Transverse colon (tissue), 4 donors: ENCODE data around the gene TMSB10. TPM values are rescaled to one million over a fixed set of nuclear protein-coding genes. Genes with fewer than 3 reads are reported as not detected.

Experiments
- DNase-seq: peaks from one replicate; pipeline ENCODE4 v3.0.0-alpha.2; 2019
- H3K27ac ChIP-seq, 4 donors: fragments of 200-600 bp; sonication (generic); 2 replicates each; pipeline ENCODE4 v1.5.1; 2016 to 2018; ENCODE audit warnings: inconsistent platforms in 4 of 4
- H3K27me3 ChIP-seq: fragments of 200-600 bp; sonication (generic); 2 replicates; pipeline ENCODE4 v1.5.1; 2017; ENCODE audit warnings: inconsistent platforms
- H3K36me3 ChIP-seq, 4 donors: fragments of 200-600 bp; sonication (generic); 2 replicates each; pipeline ENCODE4 v1.5.1; 2017 to 2019; ENCODE audit warnings: inconsistent platforms in 4 of 4
- H3K4me1 ChIP-seq, 4 donors: fragments of 200-600 bp; sonication (generic); 2 replicates each; pipeline ENCODE4 v1.5.1; 2017 to 2020; ENCODE audit warnings: inconsistent platforms in 4 of 4
- H3K4me3 ChIP-seq, 4 donors: fragments of 200-600 bp; sonication (generic); 1 replicate in 1 of 4; 2 replicates in 3 of 4; pipeline versions ENCODE4 v1.5.1 to v1.6.1; 2017 to 2019; ENCODE audit warnings: inconsistent platforms in 4 of 4
- H3K9me3 ChIP-seq, 2 donors: fragments of 200-600 bp; sonication (generic); 2 replicates each; pipeline ENCODE4 v1.5.1; 2017 to 2019; ENCODE audit warnings: inconsistent platforms in 2 of 2
- EP300 ChIP-seq: sonication (generic); formaldehyde crosslinking; IDR thresholded peaks from one replicate; pipeline ENCODE4 v1.6.1; 2017; ENCODE audit warnings: antibody characterized with exemption, low read depth
- POLR2A ChIP-seq: fragments of 450-650 bp; IDR thresholded peaks from one replicate; pipeline ENCODE4 v1.6.1; 2016; ENCODE audit warnings: antibody characterized with exemption, mild to moderate bottlenecking, moderate library complexity
- POLR2AphosphoS5 ChIP-seq, 3 donors: sonication (generic); formaldehyde crosslinking; IDR thresholded peaks; one replicate each; pipeline ENCODE4 v1.6.1; 2016; ENCODE audit warnings: antibody characterized with exemption in 3 of 3
- WGBS, 2 donors: methylation state at CpG; one replicate each; pipeline ENCODE4 v1.1.5; 2018; ENCODE audit warnings: low coverage in 1 of 2; 5-methylcytosine and 5-hydroxymethylcytosine counted together
- in situ Hi-C, 4 donors: fragments of 200-750 bp; cut with MboI; loops; one replicate each; pipeline versions ENCODE4 v1.15.0 to v1.15.1; 2017; ENCODE audit warnings: low sequenced_read_pairs in 3 of 4, low pct_ligation_motif_present in 1 of 4, low pct_unique_long_range_greater_than_20kb in 1 of 4
- intact Hi-C: fragments of 100-400 bp; cut with DNase I; formaldehyde crosslinking; loops from one replicate; pipeline ENCODE4 v1.15.1; 2023; ENCODE audit warnings: low total_unique reads
- total RNA-seq, 4 donors: library from RNA; depleted of rRNA; stranded (reverse); fragments of >200 nt; gene quantifications; one replicate each; pipeline ENCODE4 v1.1.0, GENCODE V29; 2016
- TF ChIP-seq, protein P1 (sequence below), 5 experiments: fragments of 200-600 bp in 3 of 5; fragments of 450-650 bp in 2 of 5; sonication (generic) in 3 of 5; IDR thresholded peaks; 1 replicate in 2 of 5; 2 replicates in 3 of 5; pipeline ENCODE4 v1.5.1; 2016 to 2017; ENCODE audit warnings: antibody characterized with exemption in 5 of 5, inconsistent platforms in 3 of 5, mild to moderate bottlenecking in 2 of 5, moderate library complexity in 1 of 5

TMSB10 gene
- total RNA-seq = 1,000 to 10,000 TPM; 1,619 to 4,787 (median 3,693) TPM

DNA sequence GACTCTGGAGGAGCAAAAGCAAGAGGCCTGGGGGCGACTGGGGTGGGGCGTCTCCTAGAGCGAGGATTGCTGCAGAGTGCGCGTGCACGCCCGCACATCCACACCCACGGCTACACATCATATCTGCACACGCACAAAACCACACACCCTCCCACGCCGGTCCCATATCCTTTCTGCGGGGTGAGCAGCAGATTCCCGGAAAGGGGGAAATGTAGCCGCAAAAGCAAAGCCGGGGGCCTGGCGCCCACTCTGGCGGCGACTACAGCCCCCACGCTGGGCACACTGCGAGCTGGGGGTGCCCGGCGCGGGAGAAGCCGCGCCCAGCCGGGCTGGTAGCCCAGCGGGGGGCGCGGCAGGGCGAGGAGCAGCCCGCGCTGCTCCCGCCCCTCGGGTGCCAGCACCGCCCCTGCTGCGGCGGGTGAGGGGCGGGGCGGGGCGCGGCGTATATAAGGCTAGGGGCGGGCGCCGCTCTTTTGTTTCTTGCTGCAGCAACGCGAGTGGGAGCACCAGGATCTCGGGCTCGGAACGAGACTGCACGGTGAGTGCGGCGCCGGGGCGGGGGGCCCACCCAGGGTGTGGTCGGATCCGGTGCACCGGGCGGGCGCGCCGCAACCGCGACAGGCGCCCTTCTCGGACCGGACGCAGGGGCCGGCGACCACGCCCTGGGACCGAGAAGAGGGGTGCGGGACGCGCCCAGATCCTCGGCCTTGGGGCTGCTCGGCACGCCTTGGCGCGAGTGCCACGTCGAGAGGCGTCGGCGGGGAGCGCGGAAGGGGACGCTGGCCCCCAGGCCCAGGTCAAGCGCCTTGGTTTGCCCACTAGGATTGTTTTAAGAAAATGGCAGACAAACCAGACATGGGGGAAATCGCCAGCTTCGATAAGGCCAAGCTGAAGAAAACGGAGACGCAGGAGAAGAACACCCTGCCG is at the start of gene TMSB10:
Gene TMSB10 (plus strand): TSS at position 476 of the 927 bp plus-strand sequence.
- peaks cover 0 to 22% (median 17%) of the 10 kb centered on the region in 4 donors for H3K4me1 ChIP-seq
- H3K36me3 ChIP-seq = peaks cover 0 to 2% (median 0%) of the 10 kb centered on the region in 4 donors
- intact Hi-C loops (loop anchor here (2.0 kb wide), 1 partner anchor 33 kb away; no protein-coding TSS in a partner anchor), in situ Hi-C loops (no loop called here)
- DNase-seq = peak; percentile 93
- H3K9me3 ChIP-seq = no peaks in the 10 kb centered on the region
- no peaks in the 10 kb centered on the region for H3K27me3 ChIP-seq
- TF ChIP-seq EP300 = peak; percentile 59
- peak; percentile 98 for TF ChIP-seq POLR2A
- TF ChIP-seq POLR2AphosphoS5 (IDR thresholded peaks at IDR 0.05) = peak; percentile 99 to 100 (median 99)
- TF ChIP-seq, protein P1, sequence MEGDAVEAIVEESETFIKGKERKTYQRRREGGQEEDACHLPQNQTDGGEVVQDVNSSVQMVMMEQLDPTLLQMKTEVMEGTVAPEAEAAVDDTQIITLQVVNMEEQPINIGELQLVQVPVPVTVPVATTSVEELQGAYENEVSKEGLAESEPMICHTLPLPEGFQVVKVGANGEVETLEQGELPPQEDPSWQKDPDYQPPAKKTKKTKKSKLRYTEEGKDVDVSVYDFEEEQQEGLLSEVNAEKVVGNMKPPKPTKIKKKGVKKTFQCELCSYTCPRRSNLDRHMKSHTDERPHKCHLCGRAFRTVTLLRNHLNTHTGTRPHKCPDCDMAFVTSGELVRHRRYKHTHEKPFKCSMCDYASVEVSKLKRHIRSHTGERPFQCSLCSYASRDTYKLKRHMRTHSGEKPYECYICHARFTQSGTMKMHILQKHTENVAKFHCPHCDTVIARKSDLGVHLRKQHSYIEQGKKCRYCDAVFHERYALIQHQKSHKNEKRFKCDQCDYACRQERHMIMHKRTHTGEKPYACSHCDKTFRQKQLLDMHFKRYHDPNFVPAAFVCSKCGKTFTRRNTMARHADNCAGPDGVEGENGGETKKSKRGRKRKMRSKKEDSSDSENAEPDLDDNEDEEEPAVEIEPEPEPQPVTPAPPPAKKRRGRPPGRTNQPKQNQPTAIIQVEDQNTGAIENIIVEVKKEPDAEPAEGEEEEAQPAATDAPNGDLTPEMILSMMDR (IDR thresholded peaks at IDR 0.05) = peak in 1 of 5 experiments; percentile 14
- H3K27ac ChIP-seq = peak within 1 kb of the TSS; percentile 94 to 100 (median 98)
- 0 to 1% methylated on average over 5 to 23 of the region's 94 CpGs for WGBS, 2 donors
- peak within 1 kb of the TSS; percentile 86 to 97 (median 90) for H3K4me3 ChIP-seq

DNA sequence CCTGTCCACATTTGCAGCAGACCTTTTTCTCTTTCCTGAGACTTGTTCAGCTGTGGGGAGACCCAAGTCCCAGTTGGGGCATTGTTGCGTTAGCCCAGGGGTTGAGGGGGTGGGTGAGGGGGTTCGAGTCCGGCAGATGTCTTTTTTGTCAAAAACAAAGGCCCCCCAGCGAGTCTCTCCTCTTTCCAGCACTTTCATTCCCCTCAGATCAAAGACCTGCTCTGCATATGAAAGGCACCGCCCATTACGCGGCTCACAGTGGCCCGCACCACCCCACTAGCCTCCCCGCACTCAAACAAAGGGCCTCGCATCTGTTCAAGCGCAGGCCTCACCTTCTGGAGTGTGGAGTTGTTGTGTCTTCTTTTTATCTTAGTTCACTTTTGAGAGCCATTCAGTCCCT is 49.7 kb upstream of the TMSB10 start:
- no peak overlapping the region for H3K4me3 ChIP-seq
- WGBS, 2 donors = 59 to 90% methylated on average over 4 to 11 of the region's 11 CpGs
- intact Hi-C loops = no loop called here
- no peaks in the 10 kb centered on the region for H3K9me3 ChIP-seq
- no peaks in the 10 kb centered on the region for H3K36me3 ChIP-seq
- no peak overlapping the region for H3K27ac ChIP-seq
- TF ChIP-seq POLR2A = no peak
- TF ChIP-seq, protein P1 (IDR thresholded peaks at IDR 0.05) = no peak
- TF ChIP-seq EP300 = no peak
- TF ChIP-seq POLR2AphosphoS5 (IDR thresholded peaks at IDR 0.05) = no peak
- no peak for DNase-seq
- no peaks in the 10 kb centered on the region for H3K27me3 ChIP-seq
- H3K4me1 ChIP-seq = peaks cover 0 to 16% (median 7%) of the 10 kb centered on the region in 4 donors
- in situ Hi-C loops = loop anchor here in 1 of 4 donors (25.0 kb wide), 1 partner anchor 368 kb away; no protein-coding TSS in a partner anchor

DNA sequence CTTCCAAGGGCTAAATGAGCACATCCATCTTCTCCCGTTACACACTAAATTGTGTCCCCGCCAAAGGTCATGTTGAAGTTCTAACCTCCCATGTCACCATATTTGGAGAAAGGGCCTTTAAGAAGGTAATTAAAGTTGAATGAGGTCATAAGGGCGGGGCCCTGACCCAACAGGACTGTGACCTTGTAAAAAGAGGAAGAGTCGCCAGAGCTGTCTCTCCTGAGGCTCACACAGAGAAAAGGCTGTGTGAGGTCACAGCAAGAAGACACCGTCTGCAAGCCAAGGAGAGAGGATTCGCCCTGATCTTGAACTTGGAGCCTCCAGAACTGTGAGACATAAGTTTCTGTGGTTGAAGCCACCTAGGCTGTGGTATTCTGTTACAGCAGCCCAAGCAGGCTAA is 48.7 kb upstream of the TMSB10 start:
- no peak for TF ChIP-seq POLR2AphosphoS5 (IDR thresholded peaks at IDR 0.05)
- 73 to 76% methylated on average over 2 to 6 of the region's 6 CpGs for WGBS, 2 donors
- no peak overlapping the region for H3K27ac ChIP-seq
- H3K36me3 ChIP-seq = no peaks in the 10 kb centered on the region
- no peaks in the 10 kb centered on the region for H3K9me3 ChIP-seq
- peaks cover 0 to 16% (median 7%) of the 10 kb centered on the region in 4 donors for H3K4me1 ChIP-seq
- in situ Hi-C loops (loop anchor here in 1 of 4 donors (25.0 kb wide), 1 partner anchor 369 kb away; no protein-coding TSS in a partner anchor), intact Hi-C loops (no loop called here)
- H3K4me3 ChIP-seq = no peak overlapping the region
- peak; percentile 32 for DNase-seq
- H3K27me3 ChIP-seq = no peaks in the 10 kb centered on the region

DNA sequence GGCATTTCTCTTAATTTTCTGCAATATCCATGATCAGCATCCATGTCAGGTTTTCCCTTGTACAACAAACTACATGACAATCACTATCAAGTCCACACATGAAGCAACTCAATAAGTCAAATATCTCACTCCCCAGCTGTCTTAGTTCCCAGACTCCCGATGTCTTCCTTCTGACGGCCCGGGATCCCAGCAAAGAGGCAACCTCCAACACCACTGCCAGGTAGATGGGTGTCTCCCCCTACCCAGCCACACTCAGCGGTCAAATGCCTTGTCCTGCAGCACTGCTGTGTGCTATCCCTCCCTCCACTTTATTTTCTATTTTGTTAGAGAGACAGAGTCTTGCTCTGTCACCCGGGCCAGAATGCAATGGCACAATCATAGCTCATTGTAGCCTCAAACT is 47.9 kb upstream of the TMSB10 start:
- no peak overlapping the region for H3K4me3 ChIP-seq
- no peak for DNase-seq
- intact Hi-C loops = no loop called here
- peaks cover 0 to 16% (median 7%) of the 10 kb centered on the region in 4 donors for H3K4me1 ChIP-seq
- no peak overlapping the region for H3K27ac ChIP-seq
- H3K27me3 ChIP-seq = no peaks in the 10 kb centered on the region
- H3K36me3 ChIP-seq = no peaks in the 10 kb centered on the region
- H3K9me3 ChIP-seq = no peaks in the 10 kb centered on the region
- 94 to 100% methylated on average over 1 to 5 of the region's 5 CpGs for WGBS, 2 donors
- in situ Hi-C loops = loop anchor here in 1 of 4 donors (25.0 kb wide), 1 partner anchor 370 kb away; no protein-coding TSS in a partner anchor
- TF ChIP-seq POLR2AphosphoS5 (IDR thresholded peaks at IDR 0.05) (no peak), POLR2A (no peak), EP300 (no peak)
- TF ChIP-seq, protein P1 (IDR thresholded peaks at IDR 0.05) = no peak
